ENCODE results near the gene KCNAB1.

The KCNAB1 gene

GRCh38 chr3:156469456-156469855 lies 349.1 kb downstream of the KCNAB1 start:
- DNase-seq: no peak

- DNase-seq: no peak
Measured at GRCh38 chr3:156471431-156471830, 351.1 kb downstream of the KCNAB1 start.

GRCh38 chr3:156472150-156472549 lies 351.8 kb downstream of the KCNAB1 start:
- DNase-seq: no peak

GRCh38 chr3:156472684-156473083 lies 352.3 kb downstream of the KCNAB1 start:
- DNase-seq: no peak

GRCh38 chr3:156473341-156473740 lies 353.0 kb downstream of the KCNAB1 start:
- DNase-seq: no peak

GRCh38 chr3:156474560-156475389 lies 354.4 kb downstream of the KCNAB1 start:
- DNase-seq: no peak

- no peak for DNase-seq
Measured at GRCh38 chr3:156477323-156477722, 356.9 kb downstream of the KCNAB1 start.

- DNase-seq: no peak
Measured at GRCh38 chr3:156478891-156479290, 358.5 kb downstream of the KCNAB1 start.

GRCh38 chr3:156479604-156480003 lies 359.2 kb downstream of the KCNAB1 start:
- DNase-seq: no peak

GRCh38 chr3:156480949-156481348 lies 360.6 kb downstream of the KCNAB1 start:
- no peak for DNase-seq

- no peak for DNase-seq
Measured at GRCh38 chr3:156483002-156483401, 362.6 kb downstream of the KCNAB1 start.

- no peak for DNase-seq
Measured at GRCh38 chr3:156483426-156483825, 363.0 kb downstream of the KCNAB1 start.

GRCh38 chr3:156483961-156484787 lies 363.8 kb downstream of the KCNAB1 start:
- no peak for DNase-seq

- DNase-seq: no peak
Measured at GRCh38 chr3:156488767-156489166, 368.4 kb downstream of the KCNAB1 start.

GRCh38 chr3:156489462-156489911 lies 369.1 kb downstream of the KCNAB1 start:
- DNase-seq: no peak

- DNase-seq: no peak
Measured at GRCh38 chr3:156491192-156491591, 370.8 kb downstream of the KCNAB1 start.

- no peak for DNase-seq
Measured at GRCh38 chr3:156492801-156493261, 372.5 kb downstream of the KCNAB1 start.

- DNase-seq: no peak
Measured at GRCh38 chr3:156493887-156494286, 373.5 kb downstream of the KCNAB1 start.

GRCh38 chr3:156495816-156496215 lies 375.4 kb downstream of the KCNAB1 start:
- no peak for DNase-seq

- no peak for DNase-seq
Measured at GRCh38 chr3:156497326-156497725, 376.9 kb downstream of the KCNAB1 start.

GRCh38 chr3:156498307-156498706 lies 377.9 kb downstream of the KCNAB1 start:
- no peak for DNase-seq

GRCh38 chr3:156507285-156507684 lies 386.9 kb downstream of the KCNAB1 start:
- no peak for DNase-seq
